A673 (cell line): ENCODE results near the gene CERS6.
"Not testable (repeated sequence)": the region's sequence is repeated elsewhere in the genome, so short reads cannot be mapped to it uniquely, and the experiment has no call there.

Experiments
- CTCF ChIP-seq: fragments of 300-800, 200-600 bp; sonication (generic); conservative IDR thresholded peaks from 2 replicates; pipeline ENCODE4 v1.5.1; 2017; ENCODE audit warnings: low read depth, mild to moderate bottlenecking, antibody characterized with exemption, low read length, moderate library complexity, mixed read lengths
- EZH2 ChIP-seq: fragments of 200-600 bp; sonication (generic); IDR thresholded peaks from 2 replicates; pipeline ENCODE4 v1.6.1; 2017; ENCODE audit warnings: borderline replicate concordance, low read depth, mild to moderate bottlenecking, mixed read lengths, antibody characterized with exemption, low read length; ENCODE audit not compliant: poor library complexity, severe bottlenecking

GRCh38 chr2:168768357-168768756 lies 312.3 kb downstream of the CERS6 start:
- TF ChIP-seq CTCF, EZH2: not testable (repeated sequence)
